HFFc6 (cell line): ENCODE results near the gene HIP1R. TPM values are rescaled to one million over a fixed set of nuclear protein-coding genes. Genes with fewer than 3 reads are reported as not detected.

Source experiments
- DNase-seq: peaks from one replicate; pipeline ENCODE4 v3.0.0-alpha.2; 2018
- H3K27ac Mint-ChIP-seq: 2 replicates; pipeline ENCODE4 v1.8.0; 2020; ENCODE audit warnings: mild to moderate bottlenecking, mixed read lengths
- H3K27me3 Mint-ChIP-seq: 2 replicates; pipeline ENCODE4 v1.8.0; 2021; ENCODE audit warnings: mild to moderate bottlenecking, moderate library complexity, mixed read lengths; ENCODE audit not compliant: insufficient read depth
- H3K36me3 Mint-ChIP-seq: 2 replicates; pipeline ENCODE4 v1.8.0; 2021; ENCODE audit warnings: low read depth, mixed read lengths
- H3K4me1 Mint-ChIP-seq: 2 replicates; pipeline ENCODE4 v1.8.0; 2020; ENCODE audit warnings: low read depth, mixed read lengths
- H3K4me3 Mint-ChIP-seq: 2 replicates; pipeline ENCODE4 v1.8.0; 2020; ENCODE audit warnings: mild to moderate bottlenecking, moderate library complexity, mixed read lengths
- H3K9me3 Mint-ChIP-seq: 2 replicates; pipeline ENCODE4 v1.8.0; 2020; ENCODE audit warnings: mild to moderate bottlenecking, mixed read lengths
- total RNA-seq, 6 experiments: library from RNA; stranded (reverse); fragmentation: NEBNext Ultra II Directional; extraction: Animal tissue kit (Norgen Biotek cat#: 25700); gene quantifications; 2 replicates in 1 of 6; 3 replicates in 5 of 6; pipeline ENCODE4 v1.2.3, GENCODE V29; 2021
- TF ChIP-seq, protein P1 (sequence below): fragments of 200-600 bp; sonication (generic); IDR thresholded peaks from 2 replicates; pipeline ENCODE4 v1.5.0; 2021; ENCODE audit warnings: antibody characterized with exemption, mild to moderate bottlenecking

Gene HIP1R
- total RNA-seq, 6 experiments from 2014 or later, result 6.7 to 9.8 (median 8.4) TPM

DNA sequence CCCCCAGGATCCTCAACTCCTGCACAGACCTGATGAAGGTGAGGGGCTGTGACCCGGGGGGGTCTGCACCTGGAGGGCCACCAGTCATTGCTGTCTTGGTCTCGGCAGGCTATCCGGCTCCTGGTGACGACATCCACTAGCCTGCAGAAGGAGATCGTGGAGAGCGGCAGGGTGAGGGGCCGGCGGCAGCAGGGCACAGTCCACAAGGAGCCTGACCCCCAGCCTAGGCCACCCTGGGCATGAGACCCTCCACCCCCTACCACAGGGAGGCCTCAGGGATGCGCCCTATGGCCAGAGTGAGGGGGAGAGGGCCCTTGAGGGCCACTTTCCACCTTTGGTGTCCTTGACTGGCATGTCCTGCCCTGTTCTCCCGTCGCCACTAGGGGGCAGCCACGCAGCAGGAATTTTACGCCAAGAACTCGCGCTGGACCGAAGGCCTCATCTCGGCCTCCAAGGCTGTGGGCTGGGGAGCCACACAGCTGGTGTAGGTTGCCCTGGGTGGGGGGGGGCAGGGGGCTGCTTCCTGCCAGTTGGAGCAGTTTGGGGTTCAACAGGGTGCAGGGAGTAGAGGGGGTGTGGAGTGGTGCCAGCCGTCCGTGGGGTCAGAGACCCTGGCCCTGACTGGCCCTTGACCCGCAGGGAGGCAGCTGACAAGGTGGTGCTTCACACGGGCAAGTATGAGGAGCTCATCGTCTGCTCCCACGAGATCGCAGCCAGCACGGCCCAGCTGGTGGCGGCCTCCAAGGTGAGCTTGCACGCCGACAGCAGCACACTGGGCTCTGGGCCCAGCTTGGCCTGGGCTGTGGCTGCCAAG, 25.0 kb downstream of the HIP1R start:
- TF ChIP-seq, protein P1, sequence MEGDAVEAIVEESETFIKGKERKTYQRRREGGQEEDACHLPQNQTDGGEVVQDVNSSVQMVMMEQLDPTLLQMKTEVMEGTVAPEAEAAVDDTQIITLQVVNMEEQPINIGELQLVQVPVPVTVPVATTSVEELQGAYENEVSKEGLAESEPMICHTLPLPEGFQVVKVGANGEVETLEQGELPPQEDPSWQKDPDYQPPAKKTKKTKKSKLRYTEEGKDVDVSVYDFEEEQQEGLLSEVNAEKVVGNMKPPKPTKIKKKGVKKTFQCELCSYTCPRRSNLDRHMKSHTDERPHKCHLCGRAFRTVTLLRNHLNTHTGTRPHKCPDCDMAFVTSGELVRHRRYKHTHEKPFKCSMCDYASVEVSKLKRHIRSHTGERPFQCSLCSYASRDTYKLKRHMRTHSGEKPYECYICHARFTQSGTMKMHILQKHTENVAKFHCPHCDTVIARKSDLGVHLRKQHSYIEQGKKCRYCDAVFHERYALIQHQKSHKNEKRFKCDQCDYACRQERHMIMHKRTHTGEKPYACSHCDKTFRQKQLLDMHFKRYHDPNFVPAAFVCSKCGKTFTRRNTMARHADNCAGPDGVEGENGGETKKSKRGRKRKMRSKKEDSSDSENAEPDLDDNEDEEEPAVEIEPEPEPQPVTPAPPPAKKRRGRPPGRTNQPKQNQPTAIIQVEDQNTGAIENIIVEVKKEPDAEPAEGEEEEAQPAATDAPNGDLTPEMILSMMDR, result peak; percentile 96
- Mint-ChIP-seq H3K27ac (no peak overlapping the region), H3K4me1 (no peaks in the 10 kb centered on the region), H3K27me3 (peaks cover 3% of the 10 kb centered on the region), H3K4me3 (no peak overlapping the region), H3K9me3 (no peaks in the 10 kb centered on the region), H3K36me3 (peaks cover 4% of the 10 kb centered on the region; the same call in 1 of the 2 replicates)
- peak; percentile 65 for DNase-seq

DNA sequence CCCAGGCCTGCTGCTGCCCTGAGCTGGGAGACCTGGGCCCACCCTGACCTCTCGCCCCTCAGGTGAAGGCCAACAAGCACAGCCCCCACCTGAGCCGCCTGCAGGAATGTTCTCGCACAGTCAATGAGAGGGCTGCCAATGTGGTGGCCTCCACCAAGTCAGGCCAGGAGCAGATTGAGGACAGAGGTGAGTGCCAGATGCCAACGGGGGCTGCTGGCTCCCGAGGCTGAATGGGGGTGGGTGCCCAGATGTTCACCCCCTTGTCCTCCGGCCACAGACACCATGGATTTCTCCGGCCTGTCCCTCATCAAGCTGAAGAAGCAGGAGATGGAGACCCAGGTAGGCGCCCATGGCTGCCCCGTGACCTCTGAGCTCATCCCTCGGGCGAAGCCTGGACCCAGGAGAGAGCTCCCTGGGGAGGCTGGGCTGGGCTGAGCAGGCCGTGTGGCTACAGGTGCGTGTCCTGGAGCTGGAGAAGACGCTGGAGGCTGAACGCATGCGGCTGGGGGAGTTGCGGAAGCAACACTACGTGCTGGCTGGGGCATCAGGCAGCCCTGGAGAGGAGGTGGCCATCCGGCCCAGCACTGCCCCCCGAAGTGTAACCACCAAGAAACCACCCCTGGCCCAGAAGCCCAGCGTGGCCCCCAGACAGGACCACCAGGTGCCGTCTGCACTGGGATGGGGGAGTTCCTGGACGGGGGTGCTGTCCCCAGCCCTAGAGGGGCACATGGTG, 25.8 kb downstream of the HIP1R start:
- no peak overlapping the region for H3K4me3 Mint-ChIP-seq
- peaks cover 3% of the 10 kb centered on the region for H3K27me3 Mint-ChIP-seq
- H3K4me1 Mint-ChIP-seq, result no peaks in the 10 kb centered on the region
- TF ChIP-seq, protein P1, result no peak
- peaks cover 4% of the 10 kb centered on the region; the same call in 1 of the 2 replicates for H3K36me3 Mint-ChIP-seq
- DNase-seq, result no peak
- no peaks in the 10 kb centered on the region for H3K9me3 Mint-ChIP-seq
- no peak overlapping the region for H3K27ac Mint-ChIP-seq

DNA sequence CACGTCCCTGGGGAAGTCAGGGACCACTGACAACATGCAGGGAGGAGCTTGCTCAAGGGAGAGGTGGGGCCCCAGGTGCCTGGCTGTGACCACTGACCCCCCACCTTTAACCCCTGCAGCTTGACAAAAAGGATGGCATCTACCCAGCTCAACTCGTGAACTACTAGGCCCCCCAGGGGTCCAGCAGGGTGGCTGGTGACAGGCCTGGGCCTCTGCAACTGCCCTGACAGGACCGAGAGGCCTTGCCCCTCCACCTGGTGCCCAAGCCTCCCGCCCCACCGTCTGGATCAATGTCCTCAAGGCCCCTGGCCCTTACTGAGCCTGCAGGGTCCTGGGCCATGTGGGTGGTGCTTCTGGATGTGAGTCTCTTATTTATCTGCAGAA, 26.3 kb downstream of the HIP1R start:
- no peak overlapping the region for H3K4me3 Mint-ChIP-seq
- no peaks in the 10 kb centered on the region for H3K4me1 Mint-ChIP-seq
- H3K27me3 Mint-ChIP-seq, result peaks cover 3% of the 10 kb centered on the region
- TF ChIP-seq, protein P1, result no peak
- no peaks in the 10 kb centered on the region for H3K9me3 Mint-ChIP-seq
- no peak for DNase-seq
- peaks cover 4% of the 10 kb centered on the region; the same call in 1 of the 2 replicates for H3K36me3 Mint-ChIP-seq
- no peak overlapping the region for H3K27ac Mint-ChIP-seq

DNA sequence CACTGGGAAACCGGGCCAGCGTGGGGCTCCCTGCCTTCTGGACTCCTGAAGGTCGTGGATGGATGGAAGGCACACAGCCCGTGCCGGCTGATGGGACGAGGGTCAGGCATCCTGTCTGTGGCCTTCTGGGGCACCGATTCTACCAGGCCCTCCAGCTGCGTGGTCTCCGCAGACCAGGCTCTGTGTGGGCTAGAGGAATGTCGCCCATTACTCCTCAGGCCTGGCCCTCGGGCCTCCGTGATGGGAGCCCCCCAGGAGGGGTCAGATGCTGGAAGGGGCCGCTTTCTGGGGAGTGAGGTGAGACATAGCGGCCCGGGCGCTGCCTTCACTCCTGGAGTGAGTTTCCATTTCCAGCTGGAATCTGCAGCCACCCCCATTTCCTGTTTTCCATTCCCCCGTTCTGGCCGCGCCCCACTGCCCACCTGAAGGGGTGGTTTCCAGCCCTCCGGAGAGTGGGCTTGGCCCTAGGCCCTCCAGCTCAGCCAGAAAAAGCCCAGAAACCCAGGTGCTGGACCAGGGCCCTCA, 26.9 kb downstream of the HIP1R start:
- Mint-ChIP-seq H3K27me3 (peaks cover 3% of the 10 kb centered on the region), H3K36me3 (peaks cover 2% of the 10 kb centered on the region; the same call in 1 of the 2 replicates), H3K27ac (no peak overlapping the region), H3K4me1 (no peaks in the 10 kb centered on the region), H3K9me3 (no peaks in the 10 kb centered on the region), H3K4me3 (no peak overlapping the region)
- TF ChIP-seq, protein P1, result no peak
- DNase-seq, result no peak

- H3K36me3 Mint-ChIP-seq, result no peaks in the 10 kb centered on the region; the same call in 1 of the 2 replicates
- H3K27ac Mint-ChIP-seq, result no peak overlapping the region
- DNase-seq, result no peak
- TF ChIP-seq, protein P1, result no peak
- no peaks in the 10 kb centered on the region for H3K9me3 Mint-ChIP-seq
- H3K4me1 Mint-ChIP-seq, result no peaks in the 10 kb centered on the region
- no peak overlapping the region for H3K4me3 Mint-ChIP-seq
- peaks cover 3% of the 10 kb centered on the region for H3K27me3 Mint-ChIP-seq
These were observed 27.8 kb downstream of the HIP1R start for GRCh38 chr12:122862872-122863701.
